Mesenchymal stem cell (in vitro differentiated cells and primary cell): Measurements from ENCODE around the gene SPTLC2.
"Not testable (repeated sequence)": the region's sequence is repeated elsewhere in the genome, so short reads cannot be mapped to it uniquely, and the experiment has no call there.

Experiments
- DNase-seq: peaks from one replicate; pipeline ENCODE4 v3.0.0-alpha.2; 2013
- H2AFZ ChIP-seq: one replicate; pipeline ENCODE4 v1.6.1; 2013; ENCODE audit warnings: low read depth, mild to moderate bottlenecking, control low read depth, inconsistent platforms, low read length, moderate library complexity
- H2AK5ac ChIP-seq: 2 replicates; pipeline ENCODE4 v1.6.1; 2013; ENCODE audit warnings: low read length, moderate library complexity, mild to moderate bottlenecking, inconsistent platforms; ENCODE audit not compliant: severe bottlenecking
- H2BK120ac ChIP-seq: one replicate; pipeline ENCODE4 v1.6.1; 2013; ENCODE audit warnings: low read depth, mild to moderate bottlenecking, inconsistent platforms, low read length, moderate library complexity
- H2BK12ac ChIP-seq, 2 experiments: one replicate each; pipeline ENCODE4 v1.6.1; 2013; ENCODE audit warnings: inconsistent platforms in 2 of 2, low read length in 2 of 2, mild to moderate bottlenecking in 2 of 2, moderate library complexity in 2 of 2, control low read depth in 1 of 2
- H2BK15ac ChIP-seq: one replicate; pipeline ENCODE4 v1.6.1; 2013; ENCODE audit warnings: mild to moderate bottlenecking, low read depth, inconsistent platforms; ENCODE audit not compliant: poor library complexity, severe bottlenecking
- H2BK5ac ChIP-seq: 2 replicates; pipeline ENCODE4 v1.6.1; 2013; ENCODE audit warnings: low read depth, mild to moderate bottlenecking, low read length, control low read depth, inconsistent platforms; ENCODE audit not compliant: poor library complexity, severe bottlenecking
- H3K14ac ChIP-seq, 2 experiments: one replicate each; pipeline ENCODE4 v1.6.1; 2013; ENCODE audit warnings: inconsistent platforms in 2 of 2, low read length in 2 of 2, control low read depth in 1 of 2, mild to moderate bottlenecking in 1 of 2, moderate library complexity in 1 of 2
- H3K18ac ChIP-seq, 2 experiments: one replicate each; pipeline ENCODE4 v1.6.1; 2013; ENCODE audit warnings: inconsistent platforms in 2 of 2, low read length in 2 of 2, control low read depth in 1 of 2, low read depth in 1 of 2, mild to moderate bottlenecking in 1 of 2
- H3K23ac ChIP-seq, 2 experiments: one replicate each; pipeline ENCODE4 v1.6.1; 2013; ENCODE audit warnings: inconsistent platforms in 2 of 2, low read length in 2 of 2, mild to moderate bottlenecking in 2 of 2, moderate library complexity in 2 of 2, control low read depth in 1 of 2
- H3K27ac ChIP-seq: 2 replicates; pipeline ENCODE4 v1.5.1; 2013; ENCODE audit warnings: mild to moderate bottlenecking, moderate library complexity, low read length, control low read depth, inconsistent platforms; ENCODE audit not compliant: poor library complexity, severe bottlenecking
- H3K27me3 ChIP-seq, 2 experiments: 2 replicates each; pipeline versions ENCODE4 v1.6.1 to v1.7.0; 2013; ENCODE audit warnings: low read length in 2 of 2, mild to moderate bottlenecking in 2 of 2, moderate library complexity in 2 of 2, control low read depth in 1 of 2, inconsistent platforms in 1 of 2; ENCODE audit not compliant: control insufficient read depth in 1 of 2, insufficient read depth in 1 of 2
- H3K36me3 ChIP-seq, 2 experiments: 2 replicates each; pipeline versions ENCODE4 v1.6.1 to v1.7.0; 2013; ENCODE audit warnings: low read length in 2 of 2, control low read depth in 1 of 2, inconsistent platforms in 1 of 2, low read depth in 1 of 2, mild to moderate bottlenecking in 1 of 2; ENCODE audit not compliant: insufficient read depth in 2 of 2, control insufficient read depth in 1 of 2
- H3K4ac ChIP-seq, 2 experiments: one replicate each; pipeline ENCODE4 v1.6.1; 2013; ENCODE audit warnings: inconsistent platforms in 2 of 2, low read length in 2 of 2, mild to moderate bottlenecking in 2 of 2, moderate library complexity in 2 of 2, control low read depth in 1 of 2, low read depth in 1 of 2
- H3K4me1 ChIP-seq: 2 replicates; pipeline ENCODE4 v1.6.1; 2013; ENCODE audit warnings: low read depth, low read length, control low read depth; ENCODE audit not compliant: control insufficient read depth, insufficient read depth
- H3K4me2 ChIP-seq: 2 replicates; pipeline ENCODE4 v1.6.1; 2013; ENCODE audit warnings: low read length, mild to moderate bottlenecking, inconsistent platforms; ENCODE audit not compliant: poor library complexity, severe bottlenecking
- H3K4me3 ChIP-seq, 2 experiments: 2 replicates each; pipeline versions ENCODE4 v1.5.1 to v1.7.0; 2013; ENCODE audit warnings: low read length in 2 of 2, mild to moderate bottlenecking in 2 of 2, control low read depth in 1 of 2, low read depth in 1 of 2; ENCODE audit not compliant: insufficient read depth in 1 of 2
- H3K79me1 ChIP-seq: replicated peaks from 2 replicates; pipeline ENCODE4 v1.6.1; 2013; ENCODE audit warnings: mild to moderate bottlenecking, control low read depth, low read length, inconsistent platforms; ENCODE audit not compliant: poor library complexity, severe bottlenecking
- H3K9ac ChIP-seq: 2 replicates; pipeline ENCODE4 v1.7.0; 2013; ENCODE audit warnings: mild to moderate bottlenecking, low read length, moderate library complexity
- H3K9me3 ChIP-seq: 2 replicates; pipeline ENCODE4 v1.7.0; 2013; ENCODE audit warnings: mild to moderate bottlenecking, low read length; ENCODE audit not compliant: control insufficient read depth
- H4K8ac ChIP-seq: one replicate; pipeline ENCODE4 v1.6.1; 2013; ENCODE audit warnings: inconsistent platforms, mild to moderate bottlenecking, low read length, moderate library complexity
- H4K91ac ChIP-seq: one replicate; pipeline ENCODE4 v1.6.1; 2013; ENCODE audit warnings: mild to moderate bottlenecking, low read length, inconsistent platforms
- WGBS: methylation state at CpG from one replicate; pipeline ENCODE4 v1.1.7; 2013; ENCODE audit warnings: mixed read lengths; 5-methylcytosine and 5-hydroxymethylcytosine counted together

SPTLC2 gene

DNA sequence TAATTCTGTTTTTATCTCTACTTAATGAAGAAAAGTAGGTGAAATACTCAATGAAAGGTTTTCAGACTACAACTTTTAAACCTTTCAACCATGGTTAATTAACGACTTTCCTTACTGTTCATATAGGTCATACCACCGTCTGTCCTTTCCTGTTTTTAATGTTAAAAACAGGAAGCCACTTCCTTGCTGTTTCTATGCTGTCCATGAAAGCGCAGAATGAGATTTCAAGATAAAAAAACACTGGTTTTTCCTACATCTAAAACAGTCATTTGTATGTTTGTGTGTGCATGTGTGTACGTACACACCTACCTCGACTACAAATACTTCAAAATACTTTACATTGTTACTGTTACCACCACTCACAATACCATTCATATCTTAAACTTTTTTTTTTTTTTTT, 27.3 kb downstream of the SPTLC2 start:
- H3K4me1 ChIP-seq, result peaks cover 7% of the 10 kb centered on the region
- DNase-seq, result no peak
- H4K8ac ChIP-seq, result no peak overlapping the region
- no peak overlapping the region for H2AFZ ChIP-seq
- no peak overlapping the region for H3K4ac ChIP-seq
- H2BK5ac ChIP-seq, result no peak overlapping the region
- peaks cover 13% of the 10 kb centered on the region for H3K79me1 ChIP-seq
- H2BK12ac ChIP-seq, result no peak overlapping the region
- H3K9me3 ChIP-seq, result no peaks in the 10 kb centered on the region
- H3K14ac ChIP-seq, result no peak overlapping the region
- no peaks in the 10 kb centered on the region for H3K27me3 ChIP-seq
- H2BK120ac ChIP-seq, result no peak overlapping the region
- no peak overlapping the region for H3K9ac ChIP-seq
- no peak overlapping the region for H3K23ac ChIP-seq
- H3K4me3 ChIP-seq, result no peak overlapping the region
- H3K18ac ChIP-seq, result no peak overlapping the region
- H3K4me2 ChIP-seq, result no peak overlapping the region
- H2BK15ac ChIP-seq, result no peak overlapping the region
- H3K27ac ChIP-seq, result no peak overlapping the region
- 60% methylated on average over 2 of the region's 5 CpGs for WGBS
- H4K91ac ChIP-seq, result no peak overlapping the region
- H2AK5ac ChIP-seq, result no peak overlapping the region
- peaks cover 0 to 1% of the 10 kb centered on the region in 2 experiments for H3K36me3 ChIP-seq

DNA sequence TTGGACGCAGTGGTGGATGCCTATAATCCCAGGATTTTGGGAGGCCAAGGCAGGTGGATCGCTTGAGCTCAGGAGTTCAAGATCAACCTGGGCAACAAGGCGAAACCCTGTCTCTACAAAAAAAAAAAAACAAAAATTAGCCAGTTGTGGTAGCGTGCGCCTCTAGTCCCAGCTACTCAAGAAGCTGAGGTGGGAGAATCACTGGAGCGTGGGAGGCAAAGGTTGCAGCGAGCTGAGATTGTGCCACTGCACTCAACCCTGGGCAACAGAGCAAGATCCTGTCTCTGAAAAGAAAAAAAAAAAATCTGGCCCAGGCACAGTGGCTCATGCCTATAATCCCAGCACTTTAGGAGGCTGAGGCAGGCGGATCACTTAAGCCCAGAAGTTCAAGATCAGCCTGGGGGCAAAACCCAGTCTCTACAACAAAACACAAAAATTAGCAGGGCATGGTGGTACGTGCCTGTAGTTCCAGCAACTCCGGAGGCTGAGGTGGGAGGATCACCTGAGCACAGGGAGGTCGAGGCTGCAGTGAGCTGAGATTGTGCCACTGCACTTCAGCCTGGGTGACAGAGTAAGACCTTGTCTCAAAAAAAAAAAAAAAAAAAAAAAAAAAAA, 27.9 kb downstream of the SPTLC2 start:
- not testable (repeated sequence) for H3K9me3 ChIP-seq, H3K36me3 ChIP-seq, H2BK15ac ChIP-seq, H3K4me2 ChIP-seq, H2BK12ac ChIP-seq, H3K27me3 ChIP-seq, H3K4me1 ChIP-seq, H2BK5ac ChIP-seq, H3K23ac ChIP-seq, H3K18ac ChIP-seq, H3K14ac ChIP-seq, H4K8ac ChIP-seq, H2AK5ac ChIP-seq, DNase-seq, H4K91ac ChIP-seq, H2AFZ ChIP-seq, H3K4me3 ChIP-seq, H3K9ac ChIP-seq, H3K4ac ChIP-seq, H3K27ac ChIP-seq, H2BK120ac ChIP-seq
- 97% methylated on average over 9 of the region's 11 CpGs for WGBS
- peaks cover 13% of the 10 kb centered on the region for H3K79me1 ChIP-seq

- DNase-seq, result no peak
- Histone ChIP-seq H3K36me3 (no peaks in the 10 kb centered on the region), H3K9ac (no peak overlapping the region), H3K14ac (no peak overlapping the region), H3K9me3 (no peaks in the 10 kb centered on the region), H3K4me2 (no peak overlapping the region), H3K18ac (no peak overlapping the region), H2BK120ac (no peak overlapping the region), H3K4me1 (peaks cover 14% of the 10 kb centered on the region), H2BK12ac (no peak overlapping the region), H2BK5ac (no peak overlapping the region), H4K8ac (no peak overlapping the region), H3K4ac (no peak overlapping the region), H2BK15ac (no peak overlapping the region), H3K27ac (no peak overlapping the region), H3K23ac (no peak overlapping the region), H3K27me3 (no peaks in the 10 kb centered on the region), H2AFZ (no peak overlapping the region), H4K91ac (no peak overlapping the region), H2AK5ac (no peak overlapping the region), H3K4me3 (no peak overlapping the region), H3K79me1 (peaks cover 13% of the 10 kb centered on the region)
- WGBS, result 100% methylated on average over 3 of the region's 3 CpGs
Measured at GRCh38 chr14:77585385-77585784, 31.1 kb downstream of the SPTLC2 start.

DNA sequence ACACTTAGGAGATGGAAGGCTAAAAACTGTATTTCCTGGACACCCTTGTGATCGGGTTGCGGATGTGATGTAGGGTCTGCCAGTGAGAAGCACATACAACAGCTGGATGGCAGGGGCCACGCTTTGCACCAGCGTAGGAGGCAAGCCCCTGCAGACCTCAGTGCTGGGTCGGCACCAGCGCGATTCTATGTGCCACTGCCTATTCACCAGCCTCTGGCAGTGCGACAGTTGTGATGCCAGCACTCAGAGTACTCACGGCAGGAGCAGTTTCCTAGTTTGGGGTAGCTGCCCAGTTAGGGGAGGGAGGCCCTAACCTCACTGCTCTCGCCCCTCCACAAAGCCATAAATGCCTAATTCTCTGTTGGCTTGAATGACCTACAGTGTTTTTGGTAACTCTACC, 31.6 kb downstream of the SPTLC2 start:
- H3K79me1 ChIP-seq, result peaks cover 10% of the 10 kb centered on the region
- peak overlapping the region; percentile 9 for H4K91ac ChIP-seq

More for the DNA sequence above, 31.6 kb downstream of the SPTLC2 start:
- WGBS, result 93% methylated on average over 8 of the region's 10 CpGs
- no peak overlapping the region for H2AK5ac ChIP-seq
- H3K9ac ChIP-seq, result no peak overlapping the region
- no peak overlapping the region for H3K27ac ChIP-seq
- DNase-seq, result no peak
- H2BK5ac ChIP-seq, result no peak overlapping the region
- no peak overlapping the region for H3K4ac ChIP-seq
- no peaks in the 10 kb centered on the region for H3K9me3 ChIP-seq
- H3K4me3 ChIP-seq, result no peak overlapping the region
- peaks cover 14% of the 10 kb centered on the region for H3K4me1 ChIP-seq
- H3K36me3 ChIP-seq, result no peaks in the 10 kb centered on the region
- H2BK12ac ChIP-seq, result peak overlapping the region in 1 of 2 experiments; percentile 4
- H2AFZ ChIP-seq, result no peak overlapping the region
- no peak overlapping the region for H3K4me2 ChIP-seq
- peak overlapping the region; percentile 60 for H4K8ac ChIP-seq
- H3K23ac ChIP-seq, result no peak overlapping the region
- H3K18ac ChIP-seq, result peak overlapping the region; percentile 3 to 6
- H3K27me3 ChIP-seq, result no peaks in the 10 kb centered on the region
- H2BK120ac ChIP-seq, result no peak overlapping the region
- H2BK15ac ChIP-seq, result no peak overlapping the region
- H3K14ac ChIP-seq, result no peak overlapping the region
